ENCODE measurements around the gene SLC29A3. TPM values are rescaled to one million over a fixed set of nuclear protein-coding genes. Genes with fewer than 3 reads are reported as not detected.

The SLC29A3 gene
- total and polyA plus RNA-seq, 2 experiments from 2014 or later = 10.3 to 12.3 TPM

DNA sequence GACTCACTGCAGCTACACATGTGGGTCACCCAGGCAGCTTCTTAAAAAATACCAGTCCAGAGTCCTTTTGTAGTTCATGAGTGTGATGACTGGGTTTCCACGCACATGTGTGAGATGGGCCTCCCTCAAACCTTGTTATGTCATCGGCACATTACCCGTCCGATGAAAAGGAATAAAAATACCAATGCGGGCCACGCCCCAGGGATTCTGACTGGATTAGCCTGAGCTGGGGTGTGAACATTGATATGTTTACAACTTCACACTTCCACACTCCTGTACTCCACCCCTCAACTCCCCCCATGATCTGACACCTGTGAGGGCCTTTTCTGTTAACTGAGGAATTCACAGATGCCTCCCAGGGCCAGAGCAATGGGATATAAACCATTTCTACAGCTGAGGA is 6.2 kb downstream of the SLC29A3 start (continued):
- no peak for TF ChIP-seq EZH2 (IDR thresholded peaks at IDR 0.05; ENCODE audit: low read depth, unreplicated experiment)
- TF ChIP-seq CREB1 (CRISPR knock-in tag; IDR thresholded peaks at IDR 0.05; ENCODE audit: low read depth) = no peak
- TF ChIP-seq, protein P1, sequence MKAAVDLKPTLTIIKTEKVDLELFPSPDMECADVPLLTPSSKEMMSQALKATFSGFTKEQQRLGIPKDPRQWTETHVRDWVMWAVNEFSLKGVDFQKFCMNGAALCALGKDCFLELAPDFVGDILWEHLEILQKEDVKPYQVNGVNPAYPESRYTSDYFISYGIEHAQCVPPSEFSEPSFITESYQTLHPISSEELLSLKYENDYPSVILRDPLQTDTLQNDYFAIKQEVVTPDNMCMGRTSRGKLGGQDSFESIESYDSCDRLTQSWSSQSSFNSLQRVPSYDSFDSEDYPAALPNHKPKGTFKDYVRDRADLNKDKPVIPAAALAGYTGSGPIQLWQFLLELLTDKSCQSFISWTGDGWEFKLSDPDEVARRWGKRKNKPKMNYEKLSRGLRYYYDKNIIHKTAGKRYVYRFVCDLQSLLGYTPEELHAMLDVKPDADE (IDR thresholded peaks at IDR 0.05) = no peak
- TF ChIP-seq ZNF331 (CRISPR knock-in tag; IDR thresholded peaks at IDR 0.05; ENCODE audit: low read depth) = no peak
- TF ChIP-seq EZH2phosphoT487 (IDR thresholded peaks at IDR 0.05; ENCODE audit: unreplicated experiment) = no peak
- TF ChIP-seq STAT1 (IDR thresholded peaks at IDR 0.05; ENCODE audit: unreplicated experiment) = no peak
- no peak for TF ChIP-seq POLR2AphosphoS5 (IDR thresholded peaks at IDR 0.05; ENCODE audit: low read depth)

- no peaks in the 10 kb centered on the region for H3K27me3 ChIP-seq (ENCODE audit: insufficient read depth)
- Mint-ChIP-seq H3K9me3 (no peaks in the 10 kb centered on the region), H3K36me3 (ENCODE audit: low read depth) (peaks cover 32% of the 10 kb centered on the region), H3K4me1 (peaks cover 3% of the 10 kb centered on the region; the same call in 2 of the 3 replicates), H3K27me3 (ENCODE audit: insufficient read depth, low read depth, poor library complexity) (no peaks in the 10 kb centered on the region), H3K4me3 (no peak overlapping the region), H3K27ac (no peak overlapping the region)
- no peak overlapping the region for H2AFZ ChIP-seq
- H3K36me3 ChIP-seq (ENCODE audit: insufficient read depth) = no peaks in the 10 kb centered on the region; the same call in 1 of the 2 replicates
- no peaks in the 10 kb centered on the region for H3K9me2 ChIP-seq (ENCODE audit: insufficient read depth)
- ATAC-seq (no peak), DNase-seq (ENCODE audit: low spot score) (no peak)
- H3K79me2 ChIP-seq (replicated peaks; ENCODE audit: insufficient read depth) = no peaks in the 10 kb centered on the region
- no peak overlapping the region for H3K4me3 ChIP-seq
- no peak overlapping the region for H3K4me2 ChIP-seq
- H3F3A ChIP-seq (replicated peaks; ENCODE audit: low read depth) = no peaks in the 10 kb centered on the region
- H4K20me1 ChIP-seq (replicated peaks; ENCODE audit: insufficient read depth) = no peaks in the 10 kb centered on the region
- H3K27ac ChIP-seq (ENCODE audit: low read depth) = no peak overlapping the region
- no peaks in the 10 kb centered on the region for H3K4me1 ChIP-seq (ENCODE audit: insufficient read depth)
- TF ChIP-seq NANOG (IDR thresholded peaks at IDR 0.05; ENCODE audit: borderline replicate concordance) = no peak
- TF ChIP-seq EZH2phosphoT487 (IDR thresholded peaks at IDR 0.05; ENCODE audit: unreplicated experiment) = no peak
- TF ChIP-seq POLR2AphosphoS5 (IDR thresholded peaks at IDR 0.05; ENCODE audit: low read depth) = no peak
- TF ChIP-seq ZNF331 (CRISPR knock-in tag; IDR thresholded peaks at IDR 0.05; ENCODE audit: low read depth) = no peak
- no peak for TF ChIP-seq REST (IDR thresholded peaks at IDR 0.05; ENCODE audit: unreplicated experiment)
- no peak for TF ChIP-seq CTCF (conservative IDR thresholded peaks at IDR 0.05; ENCODE audit: low read depth in 2 of 2)
- no peak for TF ChIP-seq JUNB (IDR thresholded peaks at IDR 0.05; ENCODE audit: unreplicated experiment)
- TF ChIP-seq ZNF462 (CRISPR knock-in tag; IDR thresholded peaks at IDR 0.05) = no peak
- TF ChIP-seq EZH2 (IDR thresholded peaks at IDR 0.05; ENCODE audit: low read depth, unreplicated experiment) = no peak
- no peak for TF ChIP-seq STAT1 (IDR thresholded peaks at IDR 0.05; ENCODE audit: unreplicated experiment)
- TF ChIP-seq CREB1 (CRISPR knock-in tag; IDR thresholded peaks at IDR 0.05; ENCODE audit: low read depth) = no peak
Observed at GRCh38 chr10:71326464-71326881, 7.4 kb downstream of the SLC29A3 start.

Measured in GM23338 (cell line).